ENCODE data around the gene GLS. TPM values are rescaled to one million over a fixed set of nuclear protein-coding genes. Genes with fewer than 3 reads are reported as not detected.
A peak's percentile ranks its signal among the peaks of the same experiment; 100 is the strongest.

The GLS gene
- total and polyA plus RNA-seq, 9 of the 15 experiments (the other 6 are each of a cell fraction or from before 2014, with no cell fraction given) = 13.7 to 77.5 (median 48.2) TPM

DNA sequence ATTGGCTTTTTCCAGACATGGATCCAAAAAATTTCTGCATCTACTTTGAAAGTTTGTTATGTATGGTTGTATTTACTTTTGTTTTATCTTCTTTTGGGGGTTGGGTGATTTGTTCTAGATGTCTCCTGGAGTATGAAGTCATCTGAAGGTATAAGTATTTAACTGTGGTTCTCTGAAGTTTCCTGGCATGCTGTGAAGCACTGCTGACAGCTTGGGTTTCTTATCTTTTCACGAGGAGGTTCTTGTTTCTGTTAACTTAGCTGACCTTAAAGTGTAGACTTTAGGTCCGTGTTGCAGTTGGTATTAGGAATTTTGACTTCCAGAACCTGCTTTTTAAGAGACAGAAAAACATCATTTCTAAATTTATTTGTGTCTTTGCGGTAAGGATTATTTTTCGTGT is 15.9 kb downstream of the GLS start (continued):
- TF ChIP-seq, protein P1, sequence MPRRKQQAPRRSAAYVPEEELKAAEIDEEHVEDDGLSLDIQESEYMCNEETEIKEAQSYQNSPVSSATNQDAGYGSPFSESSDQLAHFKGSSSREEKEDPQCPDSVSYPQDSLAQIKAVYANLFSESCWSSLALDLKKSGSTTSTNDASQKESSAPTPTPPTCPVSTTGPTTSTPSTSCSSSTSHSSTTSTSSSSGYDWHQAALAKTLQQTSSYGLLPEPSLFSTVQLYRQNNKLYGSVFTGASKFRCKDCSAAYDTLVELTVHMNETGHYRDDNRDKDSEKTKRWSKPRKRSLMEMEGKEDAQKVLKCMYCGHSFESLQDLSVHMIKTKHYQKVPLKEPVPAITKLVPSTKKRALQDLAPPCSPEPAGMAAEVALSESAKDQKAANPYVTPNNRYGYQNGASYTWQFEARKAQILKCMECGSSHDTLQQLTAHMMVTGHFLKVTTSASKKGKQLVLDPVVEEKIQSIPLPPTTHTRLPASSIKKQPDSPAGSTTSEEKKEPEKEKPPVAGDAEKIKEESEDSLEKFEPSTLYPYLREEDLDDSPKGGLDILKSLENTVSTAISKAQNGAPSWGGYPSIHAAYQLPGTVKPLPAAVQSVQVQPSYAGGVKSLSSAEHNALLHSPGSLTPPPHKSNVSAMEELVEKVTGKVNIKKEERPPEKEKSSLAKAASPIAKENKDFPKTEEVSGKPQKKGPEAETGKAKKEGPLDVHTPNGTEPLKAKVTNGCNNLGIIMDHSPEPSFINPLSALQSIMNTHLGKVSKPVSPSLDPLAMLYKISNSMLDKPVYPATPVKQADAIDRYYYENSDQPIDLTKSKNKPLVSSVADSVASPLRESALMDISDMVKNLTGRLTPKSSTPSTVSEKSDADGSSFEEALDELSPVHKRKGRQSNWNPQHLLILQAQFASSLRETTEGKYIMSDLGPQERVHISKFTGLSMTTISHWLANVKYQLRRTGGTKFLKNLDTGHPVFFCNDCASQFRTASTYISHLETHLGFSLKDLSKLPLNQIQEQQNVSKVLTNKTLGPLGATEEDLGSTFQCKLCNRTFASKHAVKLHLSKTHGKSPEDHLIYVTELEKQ (CRISPR knock-in tag; IDR thresholded peaks at IDR 0.05) = no peak
- TF ChIP-seq GTF2E2 (tag; IDR thresholded peaks at IDR 0.05) = no peak
- TF ChIP-seq SAP30 (IDR thresholded peaks at IDR 0.05; ENCODE audit: borderline replicate concordance, insufficient read depth, low read depth, low read length, poor library complexity, severe bottlenecking) = no peak
- no peak for TF ChIP-seq SMAD3 (CRISPR knock-in tag; conservative IDR thresholded peaks at IDR 0.05)
- TF ChIP-seq, protein P2, sequence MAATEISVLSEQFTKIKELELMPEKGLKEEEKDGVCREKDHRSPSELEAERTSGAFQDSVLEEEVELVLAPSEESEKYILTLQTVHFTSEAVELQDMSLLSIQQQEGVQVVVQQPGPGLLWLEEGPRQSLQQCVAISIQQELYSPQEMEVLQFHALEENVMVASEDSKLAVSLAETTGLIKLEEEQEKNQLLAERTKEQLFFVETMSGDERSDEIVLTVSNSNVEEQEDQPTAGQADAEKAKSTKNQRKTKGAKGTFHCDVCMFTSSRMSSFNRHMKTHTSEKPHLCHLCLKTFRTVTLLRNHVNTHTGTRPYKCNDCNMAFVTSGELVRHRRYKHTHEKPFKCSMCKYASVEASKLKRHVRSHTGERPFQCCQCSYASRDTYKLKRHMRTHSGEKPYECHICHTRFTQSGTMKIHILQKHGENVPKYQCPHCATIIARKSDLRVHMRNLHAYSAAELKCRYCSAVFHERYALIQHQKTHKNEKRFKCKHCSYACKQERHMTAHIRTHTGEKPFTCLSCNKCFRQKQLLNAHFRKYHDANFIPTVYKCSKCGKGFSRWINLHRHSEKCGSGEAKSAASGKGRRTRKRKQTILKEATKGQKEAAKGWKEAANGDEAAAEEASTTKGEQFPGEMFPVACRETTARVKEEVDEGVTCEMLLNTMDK (IDR thresholded peaks at IDR 0.05; ENCODE audit: borderline replicate concordance, insufficient read depth, low read depth, low read length, poor library complexity, severe bottlenecking) = no peak
- TF ChIP-seq NEUROD1 (IDR thresholded peaks at IDR 0.05; ENCODE audit: borderline replicate concordance, low read depth, low read length, partially characterized antibody) = no peak
- 0 out of 2 replicates have a peak, but pooled peaks have one; percentile 56 for TF ChIP-seq DPF2 (IDR thresholded peaks at IDR 0.05)
- TF ChIP-seq, protein P3, sequence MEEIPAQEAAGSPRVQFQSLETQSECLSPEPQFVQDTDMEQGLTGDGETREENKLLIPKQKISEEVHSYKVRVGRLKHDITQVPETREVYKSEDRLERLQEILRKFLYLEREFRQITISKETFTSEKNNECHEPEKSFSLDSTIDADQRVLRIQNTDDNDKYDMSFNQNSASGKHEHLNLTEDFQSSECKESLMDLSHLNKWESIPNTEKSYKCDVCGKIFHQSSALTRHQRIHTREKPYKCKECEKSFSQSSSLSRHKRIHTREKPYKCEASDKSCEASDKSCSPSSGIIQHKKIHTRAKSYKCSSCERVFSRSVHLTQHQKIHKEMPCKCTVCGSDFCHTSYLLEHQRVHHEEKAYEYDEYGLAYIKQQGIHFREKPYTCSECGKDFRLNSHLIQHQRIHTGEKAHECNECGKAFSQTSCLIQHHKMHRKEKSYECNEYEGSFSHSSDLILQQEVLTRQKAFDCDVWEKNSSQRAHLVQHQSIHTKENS (CRISPR knock-in tag; IDR thresholded peaks at IDR 0.05) = no peak
- TF ChIP-seq TFAM (CRISPR knock-in tag; conservative IDR thresholded peaks at IDR 0.05) = no peak
- no peak for TF ChIP-seq ZNF764 (CRISPR knock-in tag; IDR thresholded peaks at IDR 0.05; ENCODE audit: low read depth)
- TF ChIP-seq OTX1 (CRISPR knock-in tag; IDR thresholded peaks at IDR 0.05) = no peak
- TF ChIP-seq PTTG1 (tag; IDR thresholded peaks at IDR 0.05; ENCODE audit: low read depth) = no peak
- TF ChIP-seq NCOA2 (IDR thresholded peaks at IDR 0.05; ENCODE audit: partially characterized antibody in 2 of 2) = no peak
- TF ChIP-seq GATAD2B (IDR thresholded peaks at IDR 0.05; ENCODE audit: borderline replicate concordance) = no peak
- TF ChIP-seq, protein P4, sequence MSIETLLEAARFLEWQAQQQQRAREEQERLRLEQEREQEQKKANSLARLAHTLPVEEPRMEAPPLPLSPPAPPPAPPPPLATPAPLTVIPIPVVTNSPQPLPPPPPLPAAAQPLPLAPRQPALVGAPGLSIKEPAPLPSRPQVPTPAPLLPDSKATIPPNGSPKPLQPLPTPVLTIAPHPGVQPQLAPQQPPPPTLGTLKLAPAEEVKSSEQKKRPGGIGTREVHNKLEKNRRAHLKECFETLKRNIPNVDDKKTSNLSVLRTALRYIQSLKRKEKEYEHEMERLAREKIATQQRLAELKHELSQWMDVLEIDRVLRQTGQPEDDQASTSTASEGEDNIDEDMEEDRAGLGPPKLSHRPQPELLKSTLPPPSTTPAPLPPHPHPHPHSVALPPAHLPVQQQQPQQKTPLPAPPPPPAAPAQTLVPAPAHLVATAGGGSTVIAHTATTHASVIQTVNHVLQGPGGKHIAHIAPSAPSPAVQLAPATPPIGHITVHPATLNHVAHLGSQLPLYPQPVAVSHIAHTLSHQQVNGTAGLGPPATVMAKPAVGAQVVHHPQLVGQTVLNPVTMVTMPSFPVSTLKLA (conservative IDR thresholded peaks at IDR 0.05) = peak in 1 of 2 experiments; percentile 51; a peak in 2 of 4 replicates
- no peak for TF ChIP-seq ELF4 (CRISPR knock-in tag; IDR thresholded peaks at IDR 0.05)
- no peak for TF ChIP-seq ZNF239 (CRISPR knock-in tag; IDR thresholded peaks at IDR 0.05)
- no peak for TF ChIP-seq ZNF146 (CRISPR knock-in tag; IDR thresholded peaks at IDR 0.05; ENCODE audit: unreplicated experiment)
- TF ChIP-seq, protein P5, sequence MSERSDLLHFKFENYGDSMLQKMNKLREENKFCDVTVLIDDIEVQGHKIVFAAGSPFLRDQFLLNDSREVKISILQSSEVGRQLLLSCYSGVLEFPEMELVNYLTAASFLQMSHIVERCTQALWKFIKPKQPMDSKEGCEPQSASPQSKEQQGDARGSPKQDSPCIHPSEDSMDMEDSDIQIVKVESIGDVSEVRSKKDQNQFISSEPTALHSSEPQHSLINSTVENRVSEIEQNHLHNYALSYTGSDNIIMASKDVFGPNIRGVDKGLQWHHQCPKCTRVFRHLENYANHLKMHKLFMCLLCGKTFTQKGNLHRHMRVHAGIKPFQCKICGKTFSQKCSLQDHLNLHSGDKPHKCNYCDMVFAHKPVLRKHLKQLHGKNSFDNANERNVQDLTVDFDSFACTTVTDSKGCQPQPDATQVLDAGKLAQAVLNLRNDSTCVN (CRISPR knock-in tag; IDR thresholded peaks at IDR 0.05) = no peak

Data from K562 (cell line).